GM12878 (cell line): Measurements from ENCODE around the gene NUMA1. TPM values are rescaled to one million over a fixed set of nuclear protein-coding genes. Genes with fewer than 3 reads are reported as not detected.

ENCODE experiments used
- ATAC-seq: fragments of 200-7000 bp; cut with Tn5 transposase; 3 replicates; pipeline ENCODE4 v1.9.1; 2020; ENCODE audit warnings: mild to moderate bottlenecking, moderate library complexity
- BruUV-seq: library from RNA; stranded (reverse); fragments of 400-500 nt; replicated peaks from 2 replicates; lab custom pipeline; 2021; lab: Mats Ljungman, UMichigan
- CTCF ChIA-PET: fragments of 300-600 bp; sonication (Branson Sonifier 250); formaldehyde crosslinking; extraction: SDS; loops from one replicate; lab custom pipeline; 2021; ENCODE audit warnings: inconsistent platforms; lab: Yijun Ruan, JAX
- POLR2A ChIA-PET: fragments of 350-600 bp; formaldehyde crosslinking; extraction: SDS; loops from one replicate; lab custom pipeline; 2021; ENCODE audit warnings: inconsistent platforms; lab: Charles Lee
- RAD21 ChIA-PET: fragments of 300-600 bp; sonication (Branson Sonifier 250); formaldehyde crosslinking; loops from one replicate; lab custom pipeline; 2023; ENCODE audit warnings: antibody characterized with exemption; ENCODE audit not compliant: unreplicated experiment; lab: Charles Lee
- SMC1A ChIA-PET: fragments of 300-600 bp; sonication (Branson Sonifier 250); formaldehyde crosslinking; loops from one replicate; lab custom pipeline; 2023; ENCODE audit not compliant: unreplicated experiment, uncharacterized antibody; lab: Charles Lee
- DNase-seq: peaks from one replicate; pipeline ENCODE4 v3.0.0-alpha.2; 2011; ENCODE audit warnings: low read depth, low spot score
- FAIRE-seq: peaks from 3 replicates; lab custom pipeline; 2011; peaks lifted over from hg19 to GRCh38; lab: Jason Lieb, UNC
- H2AFZ ChIP-seq: 2 replicates; pipeline ENCODE4 v1.6.0; 2011; ENCODE audit warnings: low read depth, low read length, control low read depth; ENCODE audit not compliant: control insufficient read depth
- H3K27ac ChIP-seq: 2 replicates; pipeline ENCODE4 v1.5.1; 2011; ENCODE audit warnings: control low read depth; ENCODE audit not compliant: control insufficient read depth, insufficient read depth
- H3K27me3 ChIP-seq, 2 experiments: replicated peaks in 1 of 2; 2 replicates each; pipeline versions ENCODE4 v1.6.0 to v1.6.1; 2011; ENCODE audit warnings: low read length in 1 of 2; ENCODE audit not compliant: control insufficient read depth in 2 of 2, insufficient read depth in 2 of 2
- H3K36me3 ChIP-seq, 2 experiments: 2 replicates each; pipeline ENCODE4 v1.5.1; 2011; ENCODE audit warnings: low read length in 1 of 2; ENCODE audit not compliant: control insufficient read depth in 2 of 2, insufficient read depth in 2 of 2
- H3K4me1 ChIP-seq: 2 replicates; pipeline ENCODE4 v1.6.1; 2011; ENCODE audit warnings: mild to moderate bottlenecking, low read length, moderate library complexity, mixed read lengths; ENCODE audit not compliant: control insufficient read depth, insufficient read depth
- H3K4me2 ChIP-seq: 2 replicates; pipeline ENCODE4 v1.6.0; 2011; ENCODE audit warnings: control low read depth; ENCODE audit not compliant: control insufficient read depth, insufficient read depth
- H3K4me3 ChIP-seq: fragments of 200-600 bp; sonication (generic); 2 replicates; pipeline ENCODE4 v1.5.1; 2016
- H3K79me2 ChIP-seq: 2 replicates; pipeline ENCODE4 v1.6.0; 2011; ENCODE audit warnings: low read length; ENCODE audit not compliant: control insufficient read depth, insufficient read depth
- H3K9ac ChIP-seq: 2 replicates; pipeline ENCODE4 v1.8.0; 2011; ENCODE audit warnings: low read length, control low read depth, mixed read lengths; ENCODE audit not compliant: control insufficient read depth, insufficient read depth
- H3K9me3 ChIP-seq: replicated peaks from 3 replicates; pipeline ENCODE4 v1.5.1; 2011; ENCODE audit warnings: mild to moderate bottlenecking, low read length; ENCODE audit not compliant: control insufficient read depth, insufficient read depth
- H4K20me1 ChIP-seq: 2 replicates; pipeline ENCODE4 v1.6.0; 2011; ENCODE audit not compliant: control insufficient read depth, insufficient read depth
- BCL11A ChIP-seq: IDR thresholded peaks from 2 replicates; pipeline ENCODE4 v1.6.1; 2011; ENCODE audit warnings: low read depth, low read length
- BHLHE40 ChIP-seq, 2 experiments: fragments of 450-650 bp in 1 of 2; IDR thresholded peaks; 2 replicates each; pipeline ENCODE4 v1.6.1; 2011 to 2017; ENCODE audit warnings: low read depth in 2 of 2, borderline replicate concordance in 1 of 2, improper control_type of control experiment in 1 of 2, low read length in 1 of 2, mild to moderate bottlenecking in 1 of 2
- CEBPB ChIP-seq, 2 experiments: fragments of 150-350 bp in 1 of 2; IDR thresholded peaks; 2 replicates each; pipeline ENCODE4 v1.6.1; 2012 to 2014; ENCODE audit warnings: low read depth in 2 of 2, low read length in 2 of 2, borderline replicate concordance in 1 of 2, inconsistent platforms in 1 of 2
- EP300 ChIP-seq, 2 experiments: fragments of 150-350 bp in 1 of 2; IDR thresholded peaks; 2 replicates each; pipeline ENCODE4 v1.6.1; 2011 to 2012; ENCODE audit warnings: low read depth in 2 of 2, low read length in 2 of 2, borderline replicate concordance in 1 of 2, improper control_type of control experiment in 1 of 2, inconsistent platforms in 1 of 2; ENCODE audit not compliant: control insufficient read depth in 1 of 2
- ETV6 ChIP-seq, 2 experiments: fragments of 450-650 bp in 1 of 2; IDR thresholded peaks in 1 of 2; conservative IDR thresholded peaks in 1 of 2; 2 replicates each; pipeline ENCODE4 v1.6.1; 2014; ENCODE audit warnings: antibody characterized with exemption in 1 of 2, borderline replicate concordance in 1 of 2, low read depth in 1 of 2, mild to moderate bottlenecking in 1 of 2, moderate library complexity in 1 of 2
- FOXK2 ChIP-seq: fragments of 450-650 bp; IDR thresholded peaks from 2 replicates; pipeline ENCODE4 v1.6.1; 2017; ENCODE audit warnings: mild to moderate bottlenecking, moderate library complexity
- HDAC6 ChIP-seq: fragments of 200-600 bp; sonication (generic); IDR thresholded peaks from one replicate; pipeline ENCODE4 v1.8.0; 2017; ENCODE audit warnings: antibody characterized with exemption; ENCODE audit not compliant: unreplicated experiment
- IKZF2 ChIP-seq, 2 experiments: fragments of 450-650 bp; IDR thresholded peaks; 2 replicates each; pipeline ENCODE4 v1.6.1; 2017; ENCODE audit warnings: mild to moderate bottlenecking in 2 of 2, moderate library complexity in 2 of 2
- MTA2 ChIP-seq: fragments of 450-650 bp; IDR thresholded peaks from 2 replicates; pipeline ENCODE4 v1.6.1; 2016; ENCODE audit warnings: low read depth, mild to moderate bottlenecking, moderate library complexity
- RAD21 ChIP-seq: IDR thresholded peaks from 2 replicates; pipeline ENCODE4 v1.6.1; 2011; ENCODE audit warnings: mild to moderate bottlenecking, low read depth, low read length, moderate library complexity; ENCODE audit not compliant: insufficient read depth
- RAD51 ChIP-seq: fragments of 450-650 bp; IDR thresholded peaks from 2 replicates; pipeline ENCODE4 v1.6.1; 2016; ENCODE audit warnings: moderate library complexity, mild to moderate bottlenecking, inconsistent platforms
- SMARCA5 ChIP-seq: fragments of 450-650 bp; IDR thresholded peaks from 2 replicates; pipeline ENCODE4 v1.6.1; 2017; ENCODE audit warnings: mild to moderate bottlenecking
- SRF ChIP-seq, 2 experiments: IDR thresholded peaks; 2 replicates each; pipeline ENCODE4 v1.6.1; 2011; ENCODE audit warnings: low read depth in 2 of 2, low read length in 2 of 2, mild to moderate bottlenecking in 1 of 2, moderate library complexity in 1 of 2
- WGBS: methylation state at CpG from one replicate; pipeline ENCODE4 v1.1.6; 2016; ENCODE audit warnings: low lambda C conversion rate; ENCODE audit not compliant: insufficient replicate concordance, insufficient coverage; ENCODE audit errors: missing lambda C conversion rate; 5-methylcytosine and 5-hydroxymethylcytosine counted together
- in situ Hi-C: fragments of 300-500 bp; cut with MboI; formaldehyde crosslinking; loops from 9 replicates; pipeline ENCODE4 v1.14.3; 2018; ENCODE audit warnings: mixed read lengths
- intact Hi-C: fragments of 100-400 bp; cut with micrococcal nuclease; formaldehyde crosslinking; loops from one replicate; pipeline ENCODE4 v1.14.2; 2022; ENCODE audit not compliant: unreplicated experiment
- microRNA-seq: library from miRNA; unstranded; fragments of <30 nt; microRNA quantifications from one replicate; pipeline ENCODE4, GENCODE V29; 2018
- polyA plus RNA-seq, 11 experiments: library from polyadenylated mRNA; depleted of rRNA in 4 of 11; unstranded in 6 of 11; stranded (reverse) in 5 of 11; fragments of >200 nt; fragmentation: Nextera tagmentation in 4 of 11; fragmentation: Illumina TruSeq in 1 of 11; extraction: Ambion mirVana in 4 of 11; extraction: Trizol in 1 of 11; gene quantifications; 1 replicate in 1 of 11; 2 replicates in 10 of 11; pipeline versions ENCODE4 v1.2.1 to v1.2.3, GENCODE V29; 2011 to 2016; ENCODE audit warnings: inconsistent platforms in 2 of 11, missing spikeins in 2 of 11, low read depth in 1 of 11
- small RNA-seq: library from RNA; depleted of rRNA; stranded (forward); fragments of <200 nt; gene quantifications from one replicate; pipeline ENCODE3, GENCODE V24; 2014
- total RNA-seq, 4 experiments: library from RNA; depleted of rRNA in 3 of 4; stranded (reverse); fragments of >200 nt in 3 of 4; fragmentation: Illumina TruSeq in 1 of 4; extraction: Trizol in 1 of 4; gene quantifications; 2 replicates each; pipeline versions ENCODE4 v1.2.1 to v1.2.3, GENCODE V29; 2013 to 2021

NUMA1 gene
- total and polyA plus RNA-seq, 10 of the 15 experiments (the other 5 are each of a cell fraction or from before 2014, with no cell fraction given) = 5.5 to 111 (median 61.0) TPM

DNA sequence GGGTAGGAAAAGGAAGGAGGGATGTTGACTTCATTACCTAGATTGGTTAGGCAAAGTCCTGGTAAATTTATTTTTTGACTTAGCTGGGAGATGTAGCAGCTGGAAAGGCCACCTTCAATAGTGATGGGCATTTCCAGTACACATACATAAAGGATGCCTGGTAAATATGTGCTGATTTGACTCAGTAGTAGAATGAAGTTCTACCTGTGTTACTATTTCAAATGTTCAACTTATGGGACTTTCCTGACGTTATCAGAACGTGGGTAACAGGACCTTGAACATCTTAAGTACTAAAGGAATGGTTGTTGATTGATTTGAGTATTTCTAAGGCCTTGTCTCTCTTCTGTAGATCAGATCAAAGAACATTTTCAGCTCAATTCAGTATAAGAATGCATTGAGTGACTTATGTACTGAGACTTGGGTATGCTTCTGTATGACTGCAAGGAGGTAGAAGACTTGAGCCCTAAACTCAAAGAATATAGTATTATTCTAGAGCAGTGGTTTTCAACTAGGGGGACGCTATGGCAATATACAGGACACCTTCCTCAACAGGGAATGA lies 124.4 kb downstream of the NUMA1 start:
- 23% methylated on average over 3 of the region's 3 CpGs for WGBS
- DNase-seq (no peak), ATAC-seq (peak; percentile 42), FAIRE-seq (no peak)
- no peak for TF ChIP-seq FOXK2
- TF ChIP-seq ETV6 (conservative IDR thresholded peaks at IDR 0.05 in 1 of 2, IDR thresholded peaks at IDR 0.05 in 1 of 2; ENCODE audit: borderline replicate concordance in 1 of 2, low read depth in 1 of 2) = no peak
- TF ChIP-seq BHLHE40 (IDR thresholded peaks at IDR 0.05; ENCODE audit: borderline replicate concordance in 1 of 2, low read depth in 2 of 2, low read length in 1 of 2) = no peak
- TF ChIP-seq EP300 (IDR thresholded peaks at IDR 0.05; ENCODE audit: borderline replicate concordance in 1 of 2, control insufficient read depth in 1 of 2, low read depth in 2 of 2, low read length in 2 of 2) = no peak
- TF ChIP-seq RAD51 = no peak
- TF ChIP-seq SMARCA5 = no peak
- no peak for TF ChIP-seq CEBPB (IDR thresholded peaks at IDR 0.05; ENCODE audit: borderline replicate concordance in 1 of 2, low read depth in 2 of 2, low read length in 2 of 2)
- TF ChIP-seq MTA2 = no peak
- TF ChIP-seq IKZF2 (IDR thresholded peaks at IDR 0.05) = no peak
- TF ChIP-seq RAD21 = no peak
- no peak for TF ChIP-seq HDAC6
- no peak for TF ChIP-seq BCL11A
- TF ChIP-seq SRF (IDR thresholded peaks at IDR 0.05; ENCODE audit: low read depth in 2 of 2, low read length in 2 of 2) = no peak
- H3K27me3 ChIP-seq = no peaks in the 10 kb centered on the region
- H3K36me3 ChIP-seq = peaks cover 7 to 19% of the 10 kb centered on the region in 2 experiments
- H3K4me3 ChIP-seq = no peak overlapping the region
- CTCF ChIA-PET = interaction anchor here (0.8 to 2.0 kb wide), 5 partner anchors 7 to 95 kb away, joined by 3 to 6 read pairs (median 3); no protein-coding TSS in a partner anchor
- no peak overlapping the region for H3K27ac ChIP-seq
- H3K9ac ChIP-seq = no peak overlapping the region
- SMC1A ChIA-PET = interaction anchor here (1.0 to 4.3 kb wide), 9 partner anchors 11 to 475 kb away, joined by 3 to 27 read pairs (median 6); partner anchors contain the start of gene XNDC1N
- H2AFZ ChIP-seq = no peak overlapping the region
- no peaks in the 10 kb centered on the region; the same call in 1 of the 2 replicates for H3K4me1 ChIP-seq
- H4K20me1 ChIP-seq = no peaks in the 10 kb centered on the region
- no peaks in the 10 kb centered on the region for H3K9me3 ChIP-seq
- no peak overlapping the region for H3K4me2 ChIP-seq
- no TSS peak for BruUV-seq
- in situ Hi-C loops (no loop called here), intact Hi-C loops (no loop called here)
- RAD21 ChIA-PET = interaction anchor here (0.6 to 0.7 kb wide), 2 partner anchors 9 to 23 kb away, joined by 3 to 5 read pairs; no protein-coding TSS in a partner anchor
- POLR2A ChIA-PET = interaction anchor here (0.6 to 3.6 kb wide), 5 partner anchors 7 to 211 kb away, joined by 4 to 16 read pairs (median 8); partner anchors contain the start of genes RNF121 and XNDC1N
- H3K79me2 ChIP-seq = peaks cover 41% of the 10 kb centered on the region

Small RNAs within 50 kb of the gene (microRNA-seq; reads per million reads assigned to microRNA genes)
- gene MIR3165 = 0.75 reads per million

Small RNAs within 50 kb of the gene (small RNA-seq; reads per million reads assigned to genes)
- gene MIR3165 = 0.16 reads per million
- gene RNU6-72P = not detected

Other genes with a start within 250 kb of the NUMA1 start
Only the 7 nearest of the 14 such genes appear.
- 4.9 and 5.5 TPM in 2 replicates for gene IL18BP, start 81.6 kb downstream of the NUMA1 start, total RNA-seq (2014; rRNA removed)
- 5.0 and 5.9 TPM in 2 replicates for gene IL18BP, start 81.6 kb downstream of the NUMA1 start, total RNA-seq (2014; rRNA removed; fragmentation: Illumina TruSeq; extraction: Trizol)
- 16.3 and 19.0 TPM in 2 replicates for gene IL18BP, start 81.6 kb downstream of the NUMA1 start, total RNA-seq (2021)
- 9.2 and 11.8 TPM in 2 replicates for gene IL18BP, start 81.6 kb downstream of the NUMA1 start, polyA plus RNA-seq (2011; rRNA removed)
- gene IL18BP, start 81.6 kb downstream of the NUMA1 start, polyA plus RNA-seq (2014; fragmentation: Illumina TruSeq; extraction: Trizol) = 13.7 and 15.9 TPM in 2 replicates
- gene IL18BP, start 81.6 kb downstream of the NUMA1 start, polyA plus RNA-seq (2014; fragmentation: Nextera tagmentation; extraction: Ambion mirVana) = 1 to 10 TPM; 2.6 to 3.5 TPM
- 18.1 and 23.4 TPM in 2 replicates for gene IL18BP, start 81.6 kb downstream of the NUMA1 start, polyA plus RNA-seq (2014; rRNA removed)
- 10 to 100 TPM; 10.2 to 11.1 TPM for gene IL18BP, start 81.6 kb downstream of the NUMA1 start, polyA plus RNA-seq (2016; fragmentation: Nextera tagmentation; extraction: Ambion mirVana)
- gene LRRC51, start 308 bp upstream of the NUMA1 start, total RNA-seq (2014; rRNA removed) = 4.0 and 5.6 TPM in 2 replicates
- 4.1 and 4.7 TPM in 2 replicates for gene LRRC51, start 308 bp upstream of the NUMA1 start, total RNA-seq (2014; rRNA removed; fragmentation: Illumina TruSeq; extraction: Trizol)
- 2.6 and 5.5 TPM in 2 replicates for gene LRRC51, start 308 bp upstream of the NUMA1 start, total RNA-seq (2021)
- gene LRRC51, start 308 bp upstream of the NUMA1 start, polyA plus RNA-seq (2011; rRNA removed) = 6.1 and 8.6 TPM in 2 replicates
- gene LRRC51, start 308 bp upstream of the NUMA1 start, polyA plus RNA-seq (2014; fragmentation: Illumina TruSeq; extraction: Trizol) = 6.4 and 11.7 TPM in 2 replicates
- gene LRRC51, start 308 bp upstream of the NUMA1 start, polyA plus RNA-seq (2014; fragmentation: Nextera tagmentation; extraction: Ambion mirVana) = 1 to 10 TPM; 4.7 to 6.2 TPM
- gene LRRC51, start 308 bp upstream of the NUMA1 start, polyA plus RNA-seq (2014; rRNA removed) = 7.5 and 7.8 TPM in 2 replicates
- 1 to 10 TPM; 3.1 to 6.1 TPM for gene LRRC51, start 308 bp upstream of the NUMA1 start, polyA plus RNA-seq (2016; fragmentation: Nextera tagmentation; extraction: Ambion mirVana)
- 112 and 127 TPM in 2 replicates for gene LAMTOR1, start 22.8 kb upstream of the NUMA1 start, total RNA-seq (2014; rRNA removed)
- 59.8 and 66.5 TPM in 2 replicates for gene LAMTOR1, start 22.8 kb upstream of the NUMA1 start, total RNA-seq (2014; rRNA removed; fragmentation: Illumina TruSeq; extraction: Trizol)
- 80.8 and 82.1 TPM in 2 replicates for gene LAMTOR1, start 22.8 kb upstream of the NUMA1 start, total RNA-seq (2021)
- gene LAMTOR1, start 22.8 kb upstream of the NUMA1 start, polyA plus RNA-seq (2011; rRNA removed) = 45.8 and 58.8 TPM in 2 replicates
- 75.6 and 94.4 TPM in 2 replicates for gene LAMTOR1, start 22.8 kb upstream of the NUMA1 start, polyA plus RNA-seq (2014; fragmentation: Illumina TruSeq; extraction: Trizol)
- 100 to 1,000 TPM in 1 of 2 experiments, 10 to 100 TPM in 1; 85.1 to 126 TPM for gene LAMTOR1, start 22.8 kb upstream of the NUMA1 start, polyA plus RNA-seq (2014; fragmentation: Nextera tagmentation; extraction: Ambion mirVana)
- 126 and 128 TPM in 2 replicates for gene LAMTOR1, start 22.8 kb upstream of the NUMA1 start, polyA plus RNA-seq (2014; rRNA removed)
- gene LAMTOR1, start 22.8 kb upstream of the NUMA1 start, polyA plus RNA-seq (2016; fragmentation: Nextera tagmentation; extraction: Ambion mirVana) = 100 to 1,000 TPM; 139 to 141 TPM
- not detected in 2 replicates for gene TOMT, start 25.4 kb upstream of the NUMA1 start, total RNA-seq (2014; rRNA removed)
- gene TOMT, start 25.4 kb upstream of the NUMA1 start, total RNA-seq (2014; rRNA removed; fragmentation: Illumina TruSeq; extraction: Trizol) = not detected in 2 replicates
- not detected in 2 replicates for gene TOMT, start 25.4 kb upstream of the NUMA1 start, total RNA-seq (2021)
- not detected in 2 replicates for gene TOMT, start 25.4 kb upstream of the NUMA1 start, polyA plus RNA-seq (2011; rRNA removed)
- not detected in 2 replicates for gene TOMT, start 25.4 kb upstream of the NUMA1 start, polyA plus RNA-seq (2014; fragmentation: Illumina TruSeq; extraction: Trizol)
- not detected for gene TOMT, start 25.4 kb upstream of the NUMA1 start, polyA plus RNA-seq (2014; fragmentation: Nextera tagmentation; extraction: Ambion mirVana)
- gene TOMT, start 25.4 kb upstream of the NUMA1 start, polyA plus RNA-seq (2014; rRNA removed) = not detected in 2 replicates
- gene TOMT, start 25.4 kb upstream of the NUMA1 start, polyA plus RNA-seq (2016; fragmentation: Nextera tagmentation; extraction: Ambion mirVana) = not detected
- gene ANAPC15, start 32.2 kb upstream of the NUMA1 start, total RNA-seq (2014; rRNA removed) = 78.0 and 83.4 TPM in 2 replicates
- 88.3 and 88.6 TPM in 2 replicates for gene ANAPC15, start 32.2 kb upstream of the NUMA1 start, total RNA-seq (2014; rRNA removed; fragmentation: Illumina TruSeq; extraction: Trizol)
- 81.0 and 85.6 TPM in 2 replicates for gene ANAPC15, start 32.2 kb upstream of the NUMA1 start, total RNA-seq (2021)
- 84.6 and 99.6 TPM in 2 replicates for gene ANAPC15, start 32.2 kb upstream of the NUMA1 start, polyA plus RNA-seq (2011; rRNA removed)
- gene ANAPC15, start 32.2 kb upstream of the NUMA1 start, polyA plus RNA-seq (2014; fragmentation: Illumina TruSeq; extraction: Trizol) = 91.9 and 118 TPM in 2 replicates
- 100 to 1,000 TPM; 230 to 372 TPM for gene ANAPC15, start 32.2 kb upstream of the NUMA1 start, polyA plus RNA-seq (2014; fragmentation: Nextera tagmentation; extraction: Ambion mirVana)
- gene ANAPC15, start 32.2 kb upstream of the NUMA1 start, polyA plus RNA-seq (2014; rRNA removed) = 84.3 and 86.0 TPM in 2 replicates
- 100 to 1,000 TPM; 126 to 141 TPM for gene ANAPC15, start 32.2 kb upstream of the NUMA1 start, polyA plus RNA-seq (2016; fragmentation: Nextera tagmentation; extraction: Ambion mirVana)
- gene FOLR3, start 55.2 kb upstream of the NUMA1 start, total RNA-seq (2014; rRNA removed) = not detected in 2 replicates
- gene FOLR3, start 55.2 kb upstream of the NUMA1 start, total RNA-seq (2014; rRNA removed; fragmentation: Illumina TruSeq; extraction: Trizol) = not detected in 2 replicates
- not detected in 2 replicates for gene FOLR3, start 55.2 kb upstream of the NUMA1 start, total RNA-seq (2021)
- gene FOLR3, start 55.2 kb upstream of the NUMA1 start, polyA plus RNA-seq (2011; rRNA removed) = not detected in 2 replicates
- gene FOLR3, start 55.2 kb upstream of the NUMA1 start, polyA plus RNA-seq (2014; fragmentation: Illumina TruSeq; extraction: Trizol) = not detected in 2 replicates
- not detected for gene FOLR3, start 55.2 kb upstream of the NUMA1 start, polyA plus RNA-seq (2014; fragmentation: Nextera tagmentation; extraction: Ambion mirVana)
- not detected in 2 replicates for gene FOLR3, start 55.2 kb upstream of the NUMA1 start, polyA plus RNA-seq (2014; rRNA removed)
- not detected for gene FOLR3, start 55.2 kb upstream of the NUMA1 start, polyA plus RNA-seq (2016; fragmentation: Nextera tagmentation; extraction: Ambion mirVana)
- not detected in 2 replicates for gene FOLR1, start 111.6 kb upstream of the NUMA1 start, total RNA-seq (2014; rRNA removed)
- not detected in 2 replicates for gene FOLR1, start 111.6 kb upstream of the NUMA1 start, total RNA-seq (2014; rRNA removed; fragmentation: Illumina TruSeq; extraction: Trizol)
- gene FOLR1, start 111.6 kb upstream of the NUMA1 start, total RNA-seq (2021) = not detected in 2 replicates
- not detected in 2 replicates for gene FOLR1, start 111.6 kb upstream of the NUMA1 start, polyA plus RNA-seq (2011; rRNA removed)
- gene FOLR1, start 111.6 kb upstream of the NUMA1 start, polyA plus RNA-seq (2014; fragmentation: Illumina TruSeq; extraction: Trizol) = not detected in 2 replicates
- not detected for gene FOLR1, start 111.6 kb upstream of the NUMA1 start, polyA plus RNA-seq (2014; fragmentation: Nextera tagmentation; extraction: Ambion mirVana)
- gene FOLR1, start 111.6 kb upstream of the NUMA1 start, polyA plus RNA-seq (2014; rRNA removed) = not detected in 2 replicates
- gene FOLR1, start 111.6 kb upstream of the NUMA1 start, polyA plus RNA-seq (2016; fragmentation: Nextera tagmentation; extraction: Ambion mirVana) = not detected